Skin epidermis (tissue), 12 donors: ENCODE data around the gene TAS2R13.

Experiments used
- H3K27ac ChIP-seq, 21 experiments: fragments of 200-600 bp; sonication (generic) in 11 of 21; one replicate each; pipeline ENCODE4 v1.5.0; 2020; ENCODE audit warnings: mild to moderate bottlenecking in 3 of 21, inconsistent platforms in 2 of 21, moderate library complexity in 2 of 21
- H3K4me3 ChIP-seq, 7 experiments: fragments of 200-600 bp; sonication (generic) in 2 of 7; one replicate each; pipeline ENCODE4 v1.5.0; 2020; ENCODE audit warnings: inconsistent platforms in 2 of 7, mild to moderate bottlenecking in 2 of 7, moderate library complexity in 1 of 7

The TAS2R13 gene, protein sequence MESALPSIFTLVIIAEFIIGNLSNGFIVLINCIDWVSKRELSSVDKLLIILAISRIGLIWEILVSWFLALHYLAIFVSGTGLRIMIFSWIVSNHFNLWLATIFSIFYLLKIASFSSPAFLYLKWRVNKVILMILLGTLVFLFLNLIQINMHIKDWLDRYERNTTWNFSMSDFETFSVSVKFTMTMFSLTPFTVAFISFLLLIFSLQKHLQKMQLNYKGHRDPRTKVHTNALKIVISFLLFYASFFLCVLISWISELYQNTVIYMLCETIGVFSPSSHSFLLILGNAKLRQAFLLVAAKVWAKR

DNA sequence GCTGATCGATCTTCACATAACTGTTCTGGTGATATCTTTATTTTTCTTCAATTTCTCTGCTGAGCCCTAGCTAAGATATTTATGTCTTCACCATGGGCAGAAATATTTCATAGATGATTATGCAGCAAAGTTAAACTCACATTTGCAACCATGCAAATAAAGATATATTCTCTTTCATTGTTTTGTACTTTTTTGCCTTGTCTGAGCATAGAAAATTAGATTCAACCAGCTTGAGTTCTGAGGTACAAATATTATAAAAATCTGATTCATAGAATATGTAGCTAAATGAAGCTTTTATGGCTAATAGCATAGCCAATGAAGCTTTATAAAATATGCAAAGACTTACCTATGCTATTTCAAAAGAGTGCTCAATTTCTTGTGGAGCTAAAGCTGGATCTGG, at the start of gene TAS2R13:
TSS of gene TAS2R13 (minus strand) at position 101 of the 400 bp plus-strand sequence. CDS start 264 bp downstream, outside the sequence.
- Histone ChIP-seq H3K4me3 (no peak within 1 kb of the TSS), H3K27ac (no peak within 1 kb of the TSS)

DNA sequence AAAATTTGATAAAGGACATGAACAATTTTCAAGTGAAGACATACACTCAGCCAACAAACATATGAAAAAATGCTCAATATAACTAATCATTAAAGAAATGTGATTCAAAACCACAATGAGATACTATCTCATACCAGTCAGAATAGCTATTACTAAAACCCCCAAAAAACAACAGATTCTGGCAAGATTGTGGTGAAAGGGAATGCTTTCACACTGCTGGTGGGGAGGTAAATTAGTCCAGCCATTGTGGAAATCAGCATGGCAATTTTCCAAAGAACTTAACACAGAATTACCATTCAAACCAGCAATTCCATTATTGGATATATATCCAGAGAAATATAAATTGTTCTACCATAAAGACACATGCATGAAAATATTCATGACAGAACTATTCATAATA, 48.4 kb upstream of the TAS2R13 start:
- H3K4me3 ChIP-seq = no peak overlapping the region
- H3K27ac ChIP-seq = no peak overlapping the region

DNA sequence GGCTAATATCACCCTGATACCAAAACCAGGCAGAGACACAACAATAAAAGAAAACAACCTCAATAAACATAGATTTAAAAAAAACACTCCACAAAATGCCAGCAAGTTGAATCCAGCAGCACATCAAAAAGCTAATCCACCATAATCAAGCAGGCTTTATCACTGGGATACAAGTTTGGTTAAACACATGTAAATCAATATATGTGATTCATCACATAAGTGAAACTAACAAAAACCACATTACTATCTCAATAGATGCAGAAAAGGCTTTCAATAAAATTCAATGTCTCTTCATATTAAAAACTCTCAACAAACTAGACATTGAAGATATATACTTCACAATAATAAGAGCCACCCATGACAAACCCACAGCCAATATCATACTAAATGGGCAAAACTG, 46.7 kb upstream of the TAS2R13 start:
- no peak overlapping the region for H3K27ac ChIP-seq
- no peak overlapping the region for H3K4me3 ChIP-seq

DNA sequence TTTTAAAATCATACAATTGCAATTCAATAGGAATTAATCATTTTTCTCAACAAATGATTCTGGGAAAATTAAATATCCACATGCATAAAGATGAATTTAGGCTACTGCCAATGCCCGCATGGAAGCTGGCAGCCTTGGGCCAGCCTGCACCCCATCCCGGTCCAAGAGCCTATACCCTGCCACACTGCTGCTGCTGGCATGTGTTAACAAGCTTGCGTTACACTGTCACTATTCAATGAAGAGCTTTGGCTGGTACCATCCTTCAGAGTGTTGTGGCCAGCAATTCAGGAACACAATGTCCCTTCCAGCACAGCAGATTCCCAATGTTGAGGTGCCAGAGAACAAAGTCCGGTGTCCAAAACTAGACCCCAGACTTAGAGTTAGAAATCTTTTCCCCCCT, 43.3 kb upstream of the TAS2R13 start:
- Histone ChIP-seq H3K4me3 (no peak overlapping the region), H3K27ac (no peak overlapping the region)

DNA sequence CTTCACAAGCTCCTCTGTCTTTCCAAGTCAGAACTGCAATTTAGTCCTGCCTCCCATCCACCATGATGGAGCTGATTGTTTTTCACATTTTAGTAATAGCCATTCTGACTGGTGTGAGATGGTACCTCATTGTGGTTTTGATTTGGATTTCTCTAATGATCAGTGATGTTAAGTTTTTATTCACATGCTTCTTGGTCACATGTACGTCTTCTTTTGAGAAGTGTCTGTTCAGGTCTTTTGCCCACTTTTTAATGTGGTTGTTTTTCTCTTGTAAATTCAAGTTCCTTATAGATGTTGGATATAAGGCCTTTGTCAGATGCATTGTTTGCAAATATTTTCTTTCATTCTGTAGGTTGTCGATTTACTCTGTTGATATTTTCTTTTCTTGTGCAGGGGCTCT, 33.8 kb upstream of the TAS2R13 start:
- H3K4me3 ChIP-seq = no peak overlapping the region
- H3K27ac ChIP-seq = no peak overlapping the region

DNA sequence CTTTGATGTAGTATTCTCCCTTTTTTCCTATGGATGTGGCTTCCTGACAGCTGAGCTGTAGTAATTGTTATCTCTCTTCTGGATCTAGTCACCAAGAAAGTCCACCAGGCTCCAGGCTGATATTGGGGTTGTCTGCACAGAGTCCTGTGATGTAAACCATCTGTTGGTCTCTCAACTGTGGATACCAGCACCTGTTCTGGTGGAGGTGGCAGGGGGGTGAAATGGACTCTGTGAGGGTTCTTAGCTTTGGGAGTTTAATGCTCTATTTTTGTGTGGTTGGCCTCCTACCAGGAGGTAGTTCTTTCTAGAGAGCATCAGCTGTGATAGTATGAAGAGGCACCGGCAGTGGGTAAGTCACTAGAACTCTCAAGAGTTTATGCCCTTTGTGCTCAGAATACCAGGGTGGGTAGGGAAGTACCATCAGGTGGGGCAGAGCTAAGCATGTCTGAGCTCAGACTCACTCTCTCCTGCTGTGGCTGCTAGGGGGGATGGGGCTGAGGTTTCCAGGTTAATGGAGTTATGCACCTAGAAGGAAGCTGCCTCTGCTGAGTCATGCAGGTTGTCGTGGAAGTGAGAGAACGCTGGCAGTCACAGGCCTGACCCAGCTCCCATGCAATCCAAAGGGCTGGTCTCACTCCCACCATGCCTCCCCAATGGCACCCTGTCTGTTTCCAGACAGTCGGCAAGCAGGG, 32.7 kb upstream of the TAS2R13 start:
- Histone ChIP-seq H3K27ac (no peak overlapping the region), H3K4me3 (no peak overlapping the region)

DNA sequence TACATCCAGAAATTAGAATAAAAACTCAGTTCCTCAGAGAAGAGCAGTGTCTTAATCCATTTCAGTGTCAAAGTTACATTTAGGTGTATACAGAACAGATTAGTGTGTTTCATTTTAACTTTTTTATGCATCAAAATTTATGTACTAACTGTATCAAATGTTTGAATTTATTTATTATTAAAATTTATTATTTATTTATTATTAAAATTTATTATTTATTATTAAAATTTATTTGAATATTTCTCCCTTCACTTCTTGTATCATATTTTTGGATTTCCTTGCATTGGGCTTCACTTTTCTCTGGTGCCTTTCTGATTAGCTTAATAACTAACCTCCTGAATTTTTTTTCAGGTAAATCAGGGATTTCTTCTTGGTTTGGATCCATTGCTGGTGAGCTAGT, 32.0 kb upstream of the TAS2R13 start:
- no peak overlapping the region for H3K27ac ChIP-seq
- no peak overlapping the region for H3K4me3 ChIP-seq

DNA sequence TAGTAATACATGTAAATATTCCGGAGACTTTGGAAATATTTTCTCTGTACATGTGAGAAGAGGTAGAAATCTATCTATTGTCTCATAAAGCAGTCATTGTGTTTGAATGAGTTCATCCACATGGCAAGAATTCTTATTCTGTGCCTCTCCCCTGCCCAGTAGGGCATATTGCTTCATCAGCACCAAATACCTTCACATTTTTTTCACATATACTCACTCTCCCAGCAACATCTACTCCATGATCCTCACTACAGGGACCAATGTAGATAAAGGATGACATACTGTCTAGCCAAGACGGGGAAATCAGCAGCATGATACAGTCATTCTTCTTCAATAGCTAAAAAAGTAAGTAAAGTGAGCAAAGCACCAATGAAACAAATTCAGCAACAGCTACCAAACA, 31.0 kb upstream of the TAS2R13 start:
- H3K27ac ChIP-seq = no peak overlapping the region
- H3K4me3 ChIP-seq = no peak overlapping the region

DNA sequence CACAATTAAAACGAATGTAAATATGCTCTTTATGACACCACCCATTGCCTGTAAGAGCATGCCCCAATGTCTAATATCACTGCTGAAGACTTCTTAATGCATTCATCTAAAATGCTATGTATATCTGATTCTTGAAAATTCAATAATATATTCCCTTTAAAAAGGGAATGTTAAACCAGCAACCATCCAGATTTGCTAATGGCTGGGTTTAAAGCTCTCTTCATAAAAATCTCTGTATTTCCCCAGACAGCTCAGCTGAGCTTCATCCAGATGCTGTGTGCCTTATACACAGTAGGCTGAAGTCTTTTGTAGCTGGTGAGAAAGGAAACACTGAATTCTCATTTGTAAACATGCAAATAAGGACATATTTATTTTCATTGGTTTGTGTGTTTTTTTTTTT, 29.8 kb upstream of the TAS2R13 start, which contains the start of gene TAS2R14:
TSS of gene TAS2R14 (minus strand) at position 101 of the 400 bp plus-strand sequence. CDS start at position 45, 56 bp downstream.
- Histone ChIP-seq H3K4me3 (no peak within 1 kb of the TSS), H3K27ac (no peak within 1 kb of the TSS)

DNA sequence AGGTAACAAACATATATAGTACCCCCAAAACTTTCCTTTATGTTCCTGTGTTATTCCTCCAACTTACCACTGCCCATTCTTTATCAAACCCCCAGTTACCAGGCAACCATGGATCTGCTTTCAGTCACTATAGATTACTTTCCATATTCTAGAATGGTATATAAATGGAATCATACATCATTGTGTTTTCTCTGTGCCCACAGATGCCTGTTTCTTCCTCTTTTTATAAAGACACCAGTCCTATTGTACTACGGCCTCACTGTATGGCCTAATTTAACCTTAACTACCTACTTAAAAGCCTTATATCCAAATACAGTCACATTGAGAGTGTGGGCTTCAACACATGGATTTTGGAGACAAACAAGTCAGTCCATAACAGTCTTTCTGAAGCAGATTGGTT, 27.1 kb upstream of the TAS2R13 start:
- Histone ChIP-seq H3K4me3 (no peak overlapping the region), H3K27ac (no peak overlapping the region)

DNA sequence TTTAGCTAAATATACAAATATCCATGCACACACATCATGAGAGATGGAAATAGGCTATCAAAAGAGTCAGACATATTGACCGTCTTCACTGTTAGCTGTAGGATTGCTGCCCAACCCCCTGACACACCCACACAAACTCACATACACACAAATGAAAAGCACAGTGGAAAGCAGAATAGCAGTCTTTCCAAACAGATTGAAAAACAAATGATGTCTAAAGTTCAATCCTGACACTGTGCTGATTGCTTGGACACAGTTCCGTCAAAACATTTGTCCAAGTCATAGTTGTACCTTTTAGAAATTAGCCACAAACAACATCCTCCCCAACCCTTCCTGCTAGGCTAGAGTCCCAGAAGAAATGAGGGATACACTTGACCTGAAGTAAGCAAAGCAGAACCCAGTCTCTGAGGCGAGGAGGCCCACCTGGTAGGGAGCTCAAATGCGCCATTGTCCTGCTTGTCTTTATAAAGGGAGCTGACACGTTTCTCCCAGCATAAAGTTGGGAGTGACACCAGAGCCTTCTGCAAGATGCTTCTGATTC, 19.5 kb upstream of the TAS2R13 start, which contains the start of gene PRH2:
TSS of gene PRH2 (plus strand) at position 491 of the 541 bp plus-strand sequence. CDS start at position 529, 38 bp downstream.
- H3K27ac ChIP-seq = no peak within 1 kb of the TSS
- no peak within 1 kb of the TSS for H3K4me3 ChIP-seq

DNA sequence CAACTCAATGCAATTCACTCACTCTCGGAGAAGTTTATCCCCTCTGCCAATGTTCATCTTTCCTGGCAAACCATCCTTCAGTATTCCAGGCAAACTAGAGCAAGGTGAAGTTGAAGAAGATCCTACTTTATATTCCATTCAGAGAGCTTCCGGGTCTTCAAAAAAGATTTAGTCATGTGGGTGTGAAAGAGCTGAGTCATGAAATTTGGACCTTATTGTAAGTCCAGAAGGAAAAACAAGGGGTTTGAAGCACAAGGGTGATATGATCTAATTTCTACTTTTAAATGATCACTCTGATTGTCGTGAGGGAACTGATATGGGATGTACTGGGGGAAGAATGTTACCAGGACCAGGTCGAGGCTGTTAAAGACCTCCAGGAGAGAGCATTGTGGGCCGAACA, 16.9 kb upstream of the TAS2R13 start:
- H3K4me3 ChIP-seq = no peak overlapping the region
- no peak overlapping the region for H3K27ac ChIP-seq

DNA sequence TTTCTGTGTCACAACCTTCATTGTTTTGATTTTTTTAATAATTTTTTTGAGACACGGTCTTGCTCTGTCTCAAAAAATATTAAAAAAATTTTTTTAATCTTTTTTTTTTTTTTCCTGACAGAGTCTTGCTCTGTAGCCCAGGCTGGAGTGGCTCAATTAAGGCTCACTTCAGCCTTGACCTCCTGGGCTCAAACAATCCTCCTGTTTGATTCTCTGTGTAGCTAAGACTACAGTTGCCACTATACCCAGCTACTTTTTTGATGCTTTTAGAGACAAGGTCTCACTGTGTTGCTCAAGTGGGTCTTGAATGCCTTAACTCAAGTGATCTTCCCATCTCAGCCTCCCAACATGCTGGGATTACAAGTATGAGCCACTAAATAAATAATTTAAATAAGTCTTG, 10.4 kb upstream of the TAS2R13 start:
- Histone ChIP-seq H3K27ac (no peak overlapping the region), H3K4me3 (no peak overlapping the region)

DNA sequence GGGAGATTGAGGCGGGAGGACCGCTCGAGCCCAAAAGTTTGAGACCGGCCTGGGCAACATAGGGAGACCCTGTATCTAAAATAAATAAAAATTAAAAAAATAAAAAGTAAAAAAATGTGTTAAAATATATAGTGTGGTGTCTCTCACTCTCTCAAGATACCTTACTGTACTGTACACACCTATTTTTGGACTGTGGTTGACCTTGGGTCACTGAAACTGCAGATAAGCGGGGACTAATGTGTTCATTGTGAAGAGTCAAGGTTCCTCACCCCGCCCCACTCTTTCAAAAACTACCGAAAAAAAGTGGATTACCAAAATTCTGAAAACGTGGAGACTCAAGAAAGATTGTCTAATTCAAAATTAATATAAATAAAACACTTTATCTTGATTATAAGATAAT, 1.0 kb upstream of the TAS2R13 start:
- H3K4me3 ChIP-seq = no peak overlapping the region
- no peak overlapping the region for H3K27ac ChIP-seq

DNA sequence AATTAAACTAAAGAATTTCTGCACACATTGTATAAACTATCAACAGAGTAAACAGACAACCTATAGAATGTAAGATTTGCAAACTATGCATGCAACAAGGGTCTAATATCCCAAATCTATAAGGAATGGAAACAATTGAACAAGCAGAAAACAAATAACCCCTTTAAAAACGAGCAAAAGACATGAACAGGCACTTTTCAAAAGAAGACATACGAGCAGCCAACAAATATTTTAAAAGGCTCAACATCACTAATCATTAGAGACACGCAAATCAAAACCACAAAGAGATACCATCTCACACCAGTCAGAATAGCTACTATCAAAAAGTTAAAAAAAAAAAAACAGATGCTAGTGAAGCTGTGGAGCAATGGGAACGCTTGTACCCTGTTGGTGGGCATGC, 4.7 kb downstream of the TAS2R13 start:
- Histone ChIP-seq H3K27ac (no peak overlapping the region), H3K4me3 (no peak overlapping the region)

DNA sequence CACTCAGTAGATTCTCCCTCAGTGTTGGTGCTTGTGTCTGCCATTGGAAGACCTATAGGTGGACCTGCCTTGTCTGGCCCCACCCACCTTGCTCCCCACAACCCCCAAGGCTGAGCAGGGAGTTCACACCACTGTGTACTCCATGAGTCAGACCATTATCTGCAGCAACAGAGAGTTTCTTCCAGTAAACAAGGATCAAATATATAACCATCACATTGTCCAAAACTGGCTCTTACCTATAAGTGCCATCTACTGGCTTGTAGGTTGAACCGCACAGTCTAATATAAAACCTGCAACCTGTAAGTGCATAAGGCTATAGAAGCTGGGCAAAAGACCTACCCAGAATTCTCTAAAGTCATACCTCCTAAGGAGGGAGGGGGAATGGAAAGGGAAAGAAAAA, 7.9 kb downstream of the TAS2R13 start:
- no peak overlapping the region for H3K27ac ChIP-seq

DNA sequence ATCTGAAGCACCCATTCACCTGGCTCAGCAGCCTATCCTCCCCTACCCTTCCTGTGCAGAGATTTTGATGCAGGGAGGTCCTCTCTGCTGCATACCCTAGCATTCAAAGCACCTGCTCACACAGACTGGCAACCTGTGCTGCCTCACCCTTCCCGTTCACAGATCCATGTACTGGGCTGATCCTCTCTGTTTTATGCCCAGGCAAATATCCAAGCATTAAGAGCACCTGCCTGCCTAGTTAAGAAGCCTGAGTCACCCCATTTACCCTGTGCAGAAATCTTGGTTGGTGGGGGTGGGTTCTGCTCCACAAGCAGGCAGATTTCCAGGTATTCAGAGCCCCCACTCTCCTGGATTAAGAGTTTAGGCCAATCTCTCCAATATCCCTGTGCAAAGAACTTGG, 8.4 kb downstream of the TAS2R13 start:
- no peak overlapping the region for H3K27ac ChIP-seq
- no peak overlapping the region for H3K4me3 ChIP-seq

More for the DNA sequence above, 7.9 kb downstream of the TAS2R13 start:
- no peak overlapping the region for H3K4me3 ChIP-seq

DNA sequence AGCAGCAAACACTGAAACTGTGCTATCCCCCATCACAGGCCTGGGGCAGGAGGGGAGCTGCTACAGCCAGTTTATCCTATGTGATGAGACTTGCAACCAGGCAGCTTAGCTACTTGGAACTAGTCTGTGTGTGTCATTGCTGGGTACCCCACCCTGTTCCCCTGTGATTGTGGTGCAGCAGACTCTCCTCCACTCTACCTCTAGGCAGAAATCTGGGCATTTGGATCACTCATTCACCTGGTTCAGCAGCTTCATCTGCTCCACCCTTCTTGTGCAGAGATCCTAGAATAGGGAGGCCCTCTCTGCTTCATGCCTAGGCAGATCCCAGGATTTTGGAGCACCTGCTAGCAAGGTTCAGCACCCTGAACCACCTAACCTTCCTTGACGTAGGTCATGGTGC, 8.8 kb downstream of the TAS2R13 start:
- Histone ChIP-seq H3K4me3 (no peak overlapping the region), H3K27ac (no peak overlapping the region)

DNA sequence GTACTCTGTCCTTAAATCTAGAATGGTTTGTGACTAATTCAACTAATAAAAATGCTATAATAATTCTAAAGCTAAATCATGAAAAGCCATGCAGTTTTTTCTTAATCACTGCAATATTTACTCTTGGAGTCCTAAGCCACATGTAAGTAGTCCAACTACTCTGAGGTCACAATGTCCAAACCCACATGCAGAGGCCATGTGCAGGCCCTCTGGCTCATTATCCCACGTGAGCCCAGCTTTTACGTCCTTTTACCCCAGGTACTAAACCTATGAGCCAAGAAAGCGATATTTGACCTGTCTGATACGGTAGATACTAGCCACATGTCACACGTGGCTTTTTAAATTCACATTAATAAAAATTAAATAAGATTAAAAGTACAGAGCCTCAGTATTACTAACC, 12.5 kb downstream of the TAS2R13 start:
- Histone ChIP-seq H3K27ac (no peak overlapping the region), H3K4me3 (no peak overlapping the region)

DNA sequence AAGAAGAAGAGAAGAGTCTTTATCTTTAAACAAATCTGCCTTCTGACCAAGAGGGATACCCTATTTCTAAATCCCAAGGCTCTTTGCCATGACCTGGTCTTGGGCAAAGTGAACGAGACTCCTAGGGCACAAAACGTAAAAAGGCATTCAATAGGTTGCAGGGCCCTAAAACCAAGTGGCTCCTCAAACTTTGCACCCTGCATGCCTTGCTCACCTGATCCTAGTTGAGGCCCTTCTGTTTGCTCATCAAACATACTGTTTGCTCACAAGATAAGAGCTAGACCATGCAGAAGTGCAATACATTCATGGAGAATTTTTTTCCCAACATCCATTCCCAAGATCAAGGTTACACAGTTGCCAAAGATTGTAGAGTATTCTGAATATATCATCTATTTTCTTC, 17.4 kb downstream of the TAS2R13 start:
- Histone ChIP-seq H3K4me3 (no peak overlapping the region), H3K27ac (no peak overlapping the region)

DNA sequence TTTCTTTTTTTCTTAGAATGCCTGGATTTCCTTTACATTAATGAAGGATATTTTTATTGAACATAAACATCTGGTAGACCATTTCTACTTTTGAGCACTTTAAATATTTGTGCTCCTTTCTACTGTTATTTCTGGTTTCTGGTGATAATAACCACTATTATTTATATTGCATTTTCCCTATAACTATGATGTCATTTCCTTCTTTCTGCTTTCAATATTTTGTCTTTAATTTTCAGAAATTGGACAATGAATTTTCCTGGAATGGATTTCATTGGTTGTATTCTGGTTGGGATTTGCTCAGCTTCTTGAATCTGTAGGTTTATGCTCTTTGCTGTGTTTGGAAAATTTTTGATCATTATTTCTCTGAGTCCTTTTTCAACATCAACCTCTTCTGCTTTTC, 20.1 kb downstream of the TAS2R13 start:
- H3K27ac ChIP-seq = no peak overlapping the region
- no peak overlapping the region for H3K4me3 ChIP-seq
